ENCODE results near the gene CECR2. TPM values are rescaled to one million over a fixed set of nuclear protein-coding genes. Genes with fewer than 3 reads are reported as not detected.

The CECR2 gene
- total RNA-seq, 1 experiment from 2014 or later = 154 TPM

GRCh38 chr22:17434856-17435255 lies 65.6 kb downstream of the CECR2 start:
- Histone ChIP-seq H3K9me3 (ENCODE audit: control insufficient read depth, low read depth, low read length) (no peaks in the 10 kb centered on the region), H4K8ac (replicated peaks; ENCODE audit: insufficient read length, low read depth, low read length) (no peak overlapping the region), H3K4me2 (ENCODE audit: insufficient read depth, insufficient read length, low read length) (no peak overlapping the region), H3K56ac (ENCODE audit: insufficient read length, low read depth, low read length) (no peak overlapping the region), H3K27ac (ENCODE audit: insufficient read length, low read depth, low read length) (no peak overlapping the region), H3K14ac (ENCODE audit: insufficient read depth, low read length) (no peak overlapping the region), H4K20me1 (ENCODE audit: control insufficient read depth, insufficient read depth, insufficient read length) (peaks cover 2% of the 10 kb centered on the region), H2BK20ac (ENCODE audit: low read depth, low read length, poor library complexity, severe bottlenecking) (no peak overlapping the region), H2BK5ac (ENCODE audit: insufficient read length, low read length) (no peak overlapping the region), H2AK5ac (ENCODE audit: insufficient read length, low read length) (no peak overlapping the region), H4K91ac (ENCODE audit: insufficient read length, low read depth, low read length) (no peak overlapping the region), H3T11ph (ENCODE audit: low read length) (no peak overlapping the region), H4K5ac (ENCODE audit: insufficient read length, low read depth, low read length) (no peak overlapping the region), H2BK120ac (ENCODE audit: low read depth, low read length, poor library complexity, severe bottlenecking) (no peak overlapping the region), H2BK15ac (ENCODE audit: low read depth, low read length) (no peak overlapping the region), H3K23ac (ENCODE audit: insufficient read length, low read depth, low read length) (no peak overlapping the region), H3K79me1 (ENCODE audit: insufficient read depth, low read depth, low read length, poor library complexity, severe bottlenecking) (peaks cover 10% of the 10 kb centered on the region), H3K79me2 (ENCODE audit: insufficient read depth, low read length) (peaks cover 56% of the 10 kb centered on the region), H3K4ac (ENCODE audit: low read depth, low read length) (no peak overlapping the region), H3K4me1 (ENCODE audit: insufficient read depth, low read length) (peaks cover 7% of the 10 kb centered on the region), H2AFZ (ENCODE audit: low read length) (no peak overlapping the region), H3K27me3 (ENCODE audit: insufficient read depth, low read length) (no peaks in the 10 kb centered on the region), H3K23me2 (ENCODE audit: insufficient read length, low read depth, low read length, poor library complexity, severe bottlenecking) (no peaks in the 10 kb centered on the region), H3K9ac (ENCODE audit: extremely low read depth, insufficient read length, low read length) (no peak overlapping the region), H2BK12ac (ENCODE audit: insufficient read length, low read depth, low read length) (no peak overlapping the region), H3K18ac (ENCODE audit: insufficient read length, low read depth, low read length) (no peak overlapping the region)
- Mint-ChIP-seq H3K4me3 (no peak overlapping the region; a peak in 1 of 5 replicates), H3K9me3 (no peaks in the 10 kb centered on the region), H3K4me1 (peaks cover 67 to 84% of the 10 kb centered on the region in 2 experiments), H3K27me3 (ENCODE audit: low read depth) (no peaks in the 10 kb centered on the region), H3K27ac (peak overlapping the region in 2 of 3 experiments; percentile 16 to 89; a peak in 3 of 7 replicates), H3K36me3 (ENCODE audit: insufficient read depth in 1 of 3, low read depth in 3 of 3) (no peaks in the 10 kb centered on the region)
- no peak for DNase-seq
- WGBS (ENCODE audit: extremely low coverage, insufficient read length, low lambda C conversion rate) = no CpG with 5 or more reads among the region's 3 CpGs
- no peak for TF ChIP-seq CTCF (conservative IDR thresholded peaks at IDR 0.05)
